A549 (cell line): ENCODE measurements around the gene ZNF821.

Experiments
- CBX8 ChIP-seq: fragments of 200-600 bp; sonication (generic); IDR thresholded peaks from 2 replicates; pipeline ENCODE4 v1.6.1; 2016
- JUN ChIP-seq, 2 experiments: fragments of >200 bp; sonication (Bioruptor Twin); formaldehyde crosslinking; IDR thresholded peaks; 2 replicates in 1 of 2; 3 replicates in 1 of 2; pipeline ENCODE4 v1.6.1; 2016 to 2017

DNA sequence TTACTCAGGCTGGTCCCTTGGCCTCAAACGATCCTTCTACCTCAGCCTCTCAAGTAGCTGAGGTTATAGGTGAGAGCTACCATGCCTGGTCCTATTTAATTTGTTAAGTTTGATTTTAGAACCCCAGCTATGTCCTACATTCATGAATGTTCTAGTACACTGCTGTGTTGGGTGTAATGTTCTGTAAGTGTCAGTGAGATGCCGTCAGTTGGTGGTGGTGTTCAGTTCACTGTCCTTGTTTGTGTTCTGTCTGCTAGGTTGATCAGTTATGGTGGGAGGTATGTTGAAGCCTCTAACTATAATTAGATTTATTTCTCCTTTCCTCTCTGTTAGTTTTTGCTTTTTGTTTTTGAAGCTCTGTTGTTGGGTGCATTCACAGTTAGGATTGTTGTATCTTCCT lies 19.6 kb upstream of the ZNF821 start:
- TF ChIP-seq CBX8 (no peak), JUN (IDR thresholded peaks at IDR 0.05) (no peak)
